ENCODE results near the gene EPGN. TPM values are rescaled to one million over a fixed set of nuclear protein-coding genes. Genes with fewer than 3 reads are reported as not detected.

EPGN gene
- total and polyA plus RNA-seq, 2 donors (not counting 1 experiment from before 2014, with no cell fraction given), result 0.32 TPM; not detected in 1

- intact Hi-C loops (cut with micrococcal nuclease), result no loop called here
- H3K4me2 ChIP-seq (replicated peaks; ENCODE audit: low read depth, low read length, poor library complexity, severe bottlenecking), result no peak overlapping the region
- POLR2A ChIA-PET, result no interaction called here
- Mint-ChIP-seq H3K27ac (no peak overlapping the region), H3K4me1 (no peaks in the 10 kb centered on the region), H3K27me3 (peaks cover 5% of the 10 kb centered on the region), H3K4me3 (no peak overlapping the region), H3K9me3 (ENCODE audit: insufficient read depth) (peaks cover 10% of the 10 kb centered on the region)
- H3K9me3 ChIP-seq (ENCODE audit: control extremely low read depth in 1 of 3, control insufficient read depth in 2 of 3, insufficient read depth in 1 of 3, low read length in 2 of 3), result peaks cover 0 to 17% (median 15%) of the 10 kb centered on the region in 3 donors
- no peaks in the 10 kb centered on the region for H3K79me2 ChIP-seq (ENCODE audit: control insufficient read depth, insufficient read depth, low read length)
- no peaks in the 10 kb centered on the region for H4K20me1 ChIP-seq (ENCODE audit: control insufficient read depth, insufficient read depth, low read length, poor library complexity, severe bottlenecking)
- no peak for DNase-seq
- peaks cover 0 to 3% (median under 1%) of the 10 kb centered on the region in 4 experiments for H3K27me3 ChIP-seq (replicated peaks in 1 of 4; ENCODE audit: control extremely low read depth in 1 of 4, control insufficient read depth in 3 of 4, insufficient read depth in 4 of 4, low read length in 3 of 4)
- no peaks in the 10 kb centered on the region for H3K4me1 ChIP-seq (ENCODE audit: control insufficient read depth in 2 of 2, insufficient read depth in 2 of 2, low read length in 2 of 2)
- 50% methylated on average over 1 of the region's 1 CpG for WGBS (ENCODE audit: insufficient coverage)
- no peaks in the 10 kb centered on the region for H3K36me3 ChIP-seq (replicated peaks in 1 of 2; ENCODE audit: control extremely low read depth in 1 of 2, control insufficient read depth in 1 of 2, extremely low read depth in 1 of 2, insufficient read depth in 2 of 2, low read length in 1 of 2)
- CTCF ChIA-PET, result interaction anchor here (0.6 kb wide), 1 partner anchor 33 kb away, joined by 4 read pairs; no protein-coding TSS in a partner anchor
- H2AFZ ChIP-seq (ENCODE audit: insufficient read depth, low read depth, low read length, poor library complexity, severe bottlenecking), result no peak overlapping the region
- H3K27ac ChIP-seq (ENCODE audit: low read length in 2 of 2), result no peak overlapping the region
- no peak overlapping the region for H3K4me3 ChIP-seq (ENCODE audit: control extremely low read depth in 1 of 5, extremely low read depth in 1 of 5, insufficient read depth in 1 of 5, low read depth in 2 of 5, low read length in 4 of 5)
- ATAC-seq (ENCODE audit: low read depth), result no peak
- no peak for TF ChIP-seq EZH2 (IDR thresholded peaks at IDR 0.05; ENCODE audit: borderline replicate concordance, insufficient read depth, low read depth, low read length, poor library complexity, severe bottlenecking)
- TF ChIP-seq, protein P1, sequence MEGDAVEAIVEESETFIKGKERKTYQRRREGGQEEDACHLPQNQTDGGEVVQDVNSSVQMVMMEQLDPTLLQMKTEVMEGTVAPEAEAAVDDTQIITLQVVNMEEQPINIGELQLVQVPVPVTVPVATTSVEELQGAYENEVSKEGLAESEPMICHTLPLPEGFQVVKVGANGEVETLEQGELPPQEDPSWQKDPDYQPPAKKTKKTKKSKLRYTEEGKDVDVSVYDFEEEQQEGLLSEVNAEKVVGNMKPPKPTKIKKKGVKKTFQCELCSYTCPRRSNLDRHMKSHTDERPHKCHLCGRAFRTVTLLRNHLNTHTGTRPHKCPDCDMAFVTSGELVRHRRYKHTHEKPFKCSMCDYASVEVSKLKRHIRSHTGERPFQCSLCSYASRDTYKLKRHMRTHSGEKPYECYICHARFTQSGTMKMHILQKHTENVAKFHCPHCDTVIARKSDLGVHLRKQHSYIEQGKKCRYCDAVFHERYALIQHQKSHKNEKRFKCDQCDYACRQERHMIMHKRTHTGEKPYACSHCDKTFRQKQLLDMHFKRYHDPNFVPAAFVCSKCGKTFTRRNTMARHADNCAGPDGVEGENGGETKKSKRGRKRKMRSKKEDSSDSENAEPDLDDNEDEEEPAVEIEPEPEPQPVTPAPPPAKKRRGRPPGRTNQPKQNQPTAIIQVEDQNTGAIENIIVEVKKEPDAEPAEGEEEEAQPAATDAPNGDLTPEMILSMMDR (IDR thresholded peaks at IDR 0.05), result no peak
- H3K9ac ChIP-seq (ENCODE audit: low read length), result no peak overlapping the region
Observed at GRCh38 chr4:74344031-74344430, 35.8 kb downstream of the EPGN start.

DNA sequence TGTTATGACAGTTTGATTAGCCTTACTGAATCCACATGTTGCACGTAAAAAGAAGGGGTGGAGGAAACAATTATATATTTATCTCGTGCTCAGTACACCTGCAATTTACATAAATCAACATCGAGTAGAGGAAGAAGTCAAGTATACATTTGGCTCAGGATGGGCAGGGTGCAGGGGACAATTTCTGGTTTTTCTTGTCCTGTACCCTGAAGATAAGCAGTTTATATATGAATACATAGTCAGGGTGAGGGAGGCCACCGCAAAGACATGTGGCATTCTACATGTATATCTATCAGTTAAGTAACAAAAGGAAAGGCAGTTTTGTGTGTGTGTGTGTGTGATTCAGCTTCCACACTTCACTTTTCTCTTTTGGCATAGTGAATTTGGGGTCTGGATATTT, 45.6 kb downstream of the EPGN start:
- intact Hi-C loops (cut with micrococcal nuclease), result no loop called here
- no peaks in the 10 kb centered on the region for H4K20me1 ChIP-seq (ENCODE audit: control insufficient read depth, insufficient read depth, low read length, poor library complexity, severe bottlenecking)
- H3K27me3 Mint-ChIP-seq, result peaks cover 17% of the 10 kb centered on the region
- WGBS (ENCODE audit: insufficient coverage), result no CpG with 5 or more reads among the region's 4 CpGs
- no peak overlapping the region for H3K27ac ChIP-seq (ENCODE audit: low read length in 2 of 2)
- POLR2A ChIA-PET, result no interaction called here
- H3K27me3 ChIP-seq (replicated peaks in 1 of 4; ENCODE audit: control extremely low read depth in 1 of 4, control insufficient read depth in 3 of 4, insufficient read depth in 4 of 4, low read length in 3 of 4), result no peaks in the 10 kb centered on the region
- no peaks in the 10 kb centered on the region for H3K4me1 Mint-ChIP-seq
- no peaks in the 10 kb centered on the region for H3K4me1 ChIP-seq (ENCODE audit: control insufficient read depth in 2 of 2, insufficient read depth in 2 of 2, low read length in 2 of 2)
- H3K9ac ChIP-seq (ENCODE audit: low read length), result no peak overlapping the region
- H3K36me3 ChIP-seq (replicated peaks in 1 of 2; ENCODE audit: control extremely low read depth in 1 of 2, control insufficient read depth in 1 of 2, extremely low read depth in 1 of 2, insufficient read depth in 2 of 2, low read length in 1 of 2), result no peaks in the 10 kb centered on the region
- no peaks in the 10 kb centered on the region for H3K79me2 ChIP-seq (ENCODE audit: control insufficient read depth, insufficient read depth, low read length)
- H3K4me3 ChIP-seq (ENCODE audit: control extremely low read depth in 1 of 5, extremely low read depth in 1 of 5, insufficient read depth in 1 of 5, low read depth in 2 of 5, low read length in 4 of 5), result no peak overlapping the region
- no peaks in the 10 kb centered on the region for H3K9me3 ChIP-seq (ENCODE audit: control extremely low read depth in 1 of 3, control insufficient read depth in 2 of 3, insufficient read depth in 1 of 3, low read length in 2 of 3)
- no peak overlapping the region for H2AFZ ChIP-seq (ENCODE audit: insufficient read depth, low read depth, low read length, poor library complexity, severe bottlenecking)
- DNase-seq, result no peak
- no peak overlapping the region for H3K4me3 Mint-ChIP-seq
- CTCF ChIA-PET, result no interaction called here
- no peak for TF ChIP-seq EZH2 (IDR thresholded peaks at IDR 0.05; ENCODE audit: borderline replicate concordance, insufficient read depth, low read depth, low read length, poor library complexity, severe bottlenecking)
- TF ChIP-seq, protein P1 (IDR thresholded peaks at IDR 0.05), result no peak
- ATAC-seq (ENCODE audit: low read depth), result no peak
- H3K4me2 ChIP-seq (replicated peaks; ENCODE audit: low read depth, low read length, poor library complexity, severe bottlenecking), result no peak overlapping the region
- no peak overlapping the region for H3K27ac Mint-ChIP-seq
- no peaks in the 10 kb centered on the region for H3K9me3 Mint-ChIP-seq (ENCODE audit: insufficient read depth)

Data from B cell (primary cell).